ENCODE data around the gene SLC46A1. TPM values are rescaled to one million over a fixed set of nuclear protein-coding genes. Genes with fewer than 3 reads are reported as not detected.

Gene SLC46A1
- total and polyA plus RNA-seq, 2 of the 13 experiments (the other 11 are each of a cell fraction or from before 2014, with no cell fraction given): 19.6 to 22.6 TPM

GRCh38 chr17:28369684-28370034, 36.4 kb downstream of the SLC46A1 start (continued):
- TF ChIP-seq DPF2 (CRISPR knock-in tag; IDR thresholded peaks at IDR 0.05; ENCODE audit: borderline replicate concordance, low read depth) (0 out of 2 replicates have a peak, but pooled peaks have one; percentile 7), ZBTB42 (CRISPR knock-in tag; IDR thresholded peaks at IDR 0.05) (0 out of 2 replicates have a peak, but pooled peaks have one; percentile 25), NR2F1 (CRISPR knock-in tag; IDR thresholded peaks at IDR 0.05) (peak; percentile 9 to 51; a peak in 3 of 4 replicates), STAG1 (CRISPR knock-in tag; IDR thresholded peaks at IDR 0.05) (peak; percentile 64), ZNF235 (CRISPR knock-in tag; IDR thresholded peaks at IDR 0.05; ENCODE audit: borderline replicate concordance) (peak; percentile 90; the same call in 1 of the 2 replicates), AKAP8 (CRISPR knock-in tag; IDR thresholded peaks at IDR 0.05) (no peak; the same call in 1 of the 2 replicates), SNRNP70 (IDR thresholded peaks at IDR 0.05; ENCODE audit: low read depth, low read length) (no peak), ZNF317 (CRISPR knock-in tag; IDR thresholded peaks at IDR 0.05) (peak; percentile 46; the same call in 1 of the 2 replicates), ZBTB4 (CRISPR knock-in tag; IDR thresholded peaks at IDR 0.05; ENCODE audit: borderline replicate concordance) (0 out of 2 replicates have a peak, but pooled peaks have one; percentile 1), ZNF546 (CRISPR knock-in tag; conservative IDR thresholded peaks at IDR 0.05) (0 out of 2 replicates have a peak, but pooled peaks have one; percentile 38), DMTF1 (CRISPR knock-in tag; IDR thresholded peaks at IDR 0.05) (no peak), TFDP1 (CRISPR knock-in tag; IDR thresholded peaks at IDR 0.05; ENCODE audit: borderline replicate concordance) (0 out of 2 replicates have a peak, but pooled peaks have one; percentile 20), ZNF576 (CRISPR knock-in tag; IDR thresholded peaks at IDR 0.05) (0 out of 2 replicates have a peak, but pooled peaks have one; percentile 52), ZNF362 (CRISPR knock-in tag; IDR thresholded peaks at IDR 0.05; ENCODE audit: borderline replicate concordance) (no peak), SP4 (CRISPR knock-in tag; IDR thresholded peaks at IDR 0.05) (0 out of 2 replicates have a peak, but pooled peaks have one; percentile 1), CAMTA2 (CRISPR knock-in tag; IDR thresholded peaks at IDR 0.05; ENCODE audit: borderline replicate concordance) (0 out of 2 replicates have a peak, but pooled peaks have one; percentile 42), RBM39 (IDR thresholded peaks at IDR 0.05; ENCODE audit: low read depth, low read length, poor library complexity, severe bottlenecking) (no peak), ZNF607 (CRISPR knock-in tag; IDR thresholded peaks at IDR 0.05; ENCODE audit: borderline replicate concordance) (0 out of 2 replicates have a peak, but pooled peaks have one; percentile 15), NR2F2 (IDR thresholded peaks at IDR 0.05; ENCODE audit: borderline replicate concordance, low read depth) (peak; percentile 54; the same call in 1 of the 2 replicates)
